ENCODE results near the gene PIK3CA. TPM values are rescaled to one million over a fixed set of nuclear protein-coding genes. Genes with fewer than 3 reads are reported as not detected.

PIK3CA gene
- total and polyA plus RNA-seq, 10 of the 15 experiments (the other 5 are each of a cell fraction or from before 2014, with no cell fraction given), result 3.0 to 18.6 (median 9.0) TPM

DNA sequence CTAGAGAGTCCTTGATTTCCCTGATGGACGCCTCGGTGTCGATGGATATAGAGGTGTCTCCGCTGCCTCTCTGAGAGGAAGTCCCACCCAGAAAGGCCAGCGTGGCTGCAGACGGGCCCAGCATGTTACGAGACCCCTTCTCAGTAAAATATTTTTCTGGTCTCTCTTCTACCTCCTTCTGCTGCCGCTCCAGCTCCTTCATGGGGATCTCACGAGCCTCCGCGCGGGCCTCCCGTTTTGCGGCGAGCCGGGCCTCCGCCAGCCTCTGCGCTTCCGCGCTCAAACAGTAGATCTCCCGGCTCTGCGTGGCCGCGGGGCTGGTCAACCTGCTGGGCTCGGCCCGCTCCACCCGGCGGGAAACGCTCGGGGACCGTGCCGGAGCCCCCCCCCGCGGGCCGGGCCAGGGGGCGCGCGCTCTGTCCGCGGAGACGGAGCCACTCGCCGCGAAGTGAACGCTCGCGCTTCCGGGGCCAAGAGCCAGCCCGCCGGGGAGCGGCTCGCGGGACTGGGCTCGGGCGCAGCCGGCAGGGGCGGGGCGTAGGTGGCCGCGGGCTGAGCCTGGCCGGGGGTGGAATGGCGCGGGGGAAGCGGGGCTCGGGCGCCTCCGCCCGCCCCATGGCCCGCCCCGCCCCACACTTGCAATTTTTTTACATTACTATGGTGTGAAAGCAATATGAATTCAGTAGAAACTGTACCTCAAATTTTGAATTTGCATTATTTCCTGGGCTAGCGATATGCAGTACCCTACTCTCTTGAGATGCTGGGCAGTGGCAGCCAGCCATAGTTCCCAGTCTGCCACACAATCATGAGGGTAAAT lies 113.0 kb downstream of the PIK3CA start (continued):
- TF ChIP-seq PBX3 (IDR thresholded peaks at IDR 0.05; ENCODE audit: insufficient replicate concordance, low read depth, low read length), result no peak
- TF ChIP-seq, protein P1, sequence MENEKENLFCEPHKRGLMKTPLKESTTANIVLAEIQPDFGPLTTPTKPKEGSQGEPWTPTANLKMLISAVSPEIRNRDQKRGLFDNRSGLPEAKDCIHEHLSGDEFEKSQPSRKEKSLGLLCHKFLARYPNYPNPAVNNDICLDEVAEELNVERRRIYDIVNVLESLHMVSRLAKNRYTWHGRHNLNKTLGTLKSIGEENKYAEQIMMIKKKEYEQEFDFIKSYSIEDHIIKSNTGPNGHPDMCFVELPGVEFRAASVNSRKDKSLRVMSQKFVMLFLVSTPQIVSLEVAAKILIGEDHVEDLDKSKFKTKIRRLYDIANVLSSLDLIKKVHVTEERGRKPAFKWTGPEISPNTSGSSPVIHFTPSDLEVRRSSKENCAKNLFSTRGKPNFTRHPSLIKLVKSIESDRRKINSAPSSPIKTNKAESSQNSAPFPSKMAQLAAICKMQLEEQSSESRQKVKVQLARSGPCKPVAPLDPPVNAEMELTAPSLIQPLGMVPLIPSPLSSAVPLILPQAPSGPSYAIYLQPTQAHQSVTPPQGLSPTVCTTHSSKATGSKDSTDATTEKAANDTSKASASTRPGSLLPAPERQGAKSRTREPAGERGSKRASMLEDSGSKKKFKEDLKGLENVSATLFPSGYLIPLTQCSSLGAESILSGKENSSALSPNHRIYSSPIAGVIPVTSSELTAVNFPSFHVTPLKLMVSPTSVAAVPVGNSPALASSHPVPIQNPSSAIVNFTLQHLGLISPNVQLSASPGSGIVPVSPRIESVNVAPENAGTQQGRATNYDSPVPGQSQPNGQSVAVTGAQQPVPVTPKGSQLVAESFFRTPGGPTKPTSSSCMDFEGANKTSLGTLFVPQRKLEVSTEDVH (IDR thresholded peaks at IDR 0.05; ENCODE audit: low read depth, partially characterized antibody), result no peak
- peak; percentile 97 for TF ChIP-seq MLLT1 (IDR thresholded peaks at IDR 0.05)
- TF ChIP-seq, protein P2, sequence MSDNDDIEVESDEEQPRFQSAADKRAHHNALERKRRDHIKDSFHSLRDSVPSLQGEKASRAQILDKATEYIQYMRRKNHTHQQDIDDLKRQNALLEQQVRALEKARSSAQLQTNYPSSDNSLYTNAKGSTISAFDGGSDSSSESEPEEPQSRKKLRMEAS (IDR thresholded peaks at IDR 0.05; ENCODE audit: low read depth, low read length), result no peak
- TF ChIP-seq SRF (IDR thresholded peaks at IDR 0.05; ENCODE audit: low read depth in 2 of 2, low read length in 2 of 2), result no peak
- TF ChIP-seq TCF12 (IDR thresholded peaks at IDR 0.05; ENCODE audit: low read depth, low read length), result 0 out of 2 replicates have a peak, but pooled peaks have one; percentile 16
- 0 out of 2 replicates have a peak, but pooled peaks have one; percentile 24 for TF ChIP-seq TCF3 (IDR thresholded peaks at IDR 0.05; ENCODE audit: borderline replicate concordance, insufficient read depth, low read depth, low read length)
- TF ChIP-seq MXI1 (IDR thresholded peaks at IDR 0.05; ENCODE audit: low read depth, low read length), result no peak
- TF ChIP-seq NR2F1 (conservative IDR thresholded peaks at IDR 0.05), result peak; percentile 67; the same call in 1 of the 2 replicates
- no peak for TF ChIP-seq ZNF592 (IDR thresholded peaks at IDR 0.05)
- TF ChIP-seq, protein P3, sequence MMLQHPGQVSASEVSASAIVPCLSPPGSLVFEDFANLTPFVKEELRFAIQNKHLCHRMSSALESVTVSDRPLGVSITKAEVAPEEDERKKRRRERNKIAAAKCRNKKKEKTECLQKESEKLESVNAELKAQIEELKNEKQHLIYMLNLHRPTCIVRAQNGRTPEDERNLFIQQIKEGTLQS (IDR thresholded peaks at IDR 0.05; ENCODE audit: borderline replicate concordance, extremely low read depth, low read depth, low read length), result no peak
- TF ChIP-seq, protein P4, sequence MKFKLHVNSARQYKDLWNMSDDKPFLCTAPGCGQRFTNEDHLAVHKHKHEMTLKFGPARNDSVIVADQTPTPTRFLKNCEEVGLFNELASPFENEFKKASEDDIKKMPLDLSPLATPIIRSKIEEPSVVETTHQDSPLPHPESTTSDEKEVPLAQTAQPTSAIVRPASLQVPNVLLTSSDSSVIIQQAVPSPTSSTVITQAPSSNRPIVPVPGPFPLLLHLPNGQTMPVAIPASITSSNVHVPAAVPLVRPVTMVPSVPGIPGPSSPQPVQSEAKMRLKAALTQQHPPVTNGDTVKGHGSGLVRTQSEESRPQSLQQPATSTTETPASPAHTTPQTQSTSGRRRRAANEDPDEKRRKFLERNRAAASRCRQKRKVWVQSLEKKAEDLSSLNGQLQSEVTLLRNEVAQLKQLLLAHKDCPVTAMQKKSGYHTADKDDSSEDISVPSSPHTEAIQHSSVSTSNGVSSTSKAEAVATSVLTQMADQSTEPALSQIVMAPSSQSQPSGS (IDR thresholded peaks at IDR 0.05; ENCODE audit: low read length), result no peak
- TF ChIP-seq BMI1 (IDR thresholded peaks at IDR 0.05; ENCODE audit: borderline replicate concordance), result no peak
- peak; percentile 37; the same call in 1 of the 2 replicates for TF ChIP-seq RUNX3 (IDR thresholded peaks at IDR 0.05; ENCODE audit: low read length)
- TF ChIP-seq PAX8 (IDR thresholded peaks at IDR 0.05), result no peak
- no peak for TF ChIP-seq POLR2AphosphoS5 (IDR thresholded peaks at IDR 0.05; ENCODE audit: low read length)

All from GM12878 (cell line).